ENCODE measurements around the gene SLC9A7.

Gene SLC9A7

DNA sequence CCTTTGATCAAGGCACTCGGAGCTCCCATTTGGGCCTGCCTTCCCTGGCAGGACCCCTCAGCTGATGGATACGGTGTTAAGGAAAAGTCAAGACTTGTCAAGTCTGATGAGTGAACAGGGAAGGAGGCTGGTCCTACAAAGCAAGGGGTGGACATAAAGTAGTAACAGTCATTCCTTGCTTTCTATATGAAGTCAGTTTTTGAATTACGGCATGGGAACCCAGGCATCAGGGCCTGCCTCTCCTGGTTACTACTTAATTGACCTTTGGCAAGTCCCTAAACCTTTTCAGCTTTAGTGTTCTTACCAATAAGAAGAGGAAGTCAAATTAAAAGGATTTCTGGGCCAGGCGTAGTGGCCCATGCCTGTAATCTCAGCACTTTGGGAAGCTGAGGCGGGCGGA, 178.3 kb downstream of the SLC9A7 start:
- H3K4me3 ChIP-seq (replicated peaks; ENCODE audit: low read depth, low read length), result no peak overlapping the region
- DNase-seq (ENCODE audit: extremely low read depth, low read depth), result no peak
- TF ChIP-seq, protein P1, sequence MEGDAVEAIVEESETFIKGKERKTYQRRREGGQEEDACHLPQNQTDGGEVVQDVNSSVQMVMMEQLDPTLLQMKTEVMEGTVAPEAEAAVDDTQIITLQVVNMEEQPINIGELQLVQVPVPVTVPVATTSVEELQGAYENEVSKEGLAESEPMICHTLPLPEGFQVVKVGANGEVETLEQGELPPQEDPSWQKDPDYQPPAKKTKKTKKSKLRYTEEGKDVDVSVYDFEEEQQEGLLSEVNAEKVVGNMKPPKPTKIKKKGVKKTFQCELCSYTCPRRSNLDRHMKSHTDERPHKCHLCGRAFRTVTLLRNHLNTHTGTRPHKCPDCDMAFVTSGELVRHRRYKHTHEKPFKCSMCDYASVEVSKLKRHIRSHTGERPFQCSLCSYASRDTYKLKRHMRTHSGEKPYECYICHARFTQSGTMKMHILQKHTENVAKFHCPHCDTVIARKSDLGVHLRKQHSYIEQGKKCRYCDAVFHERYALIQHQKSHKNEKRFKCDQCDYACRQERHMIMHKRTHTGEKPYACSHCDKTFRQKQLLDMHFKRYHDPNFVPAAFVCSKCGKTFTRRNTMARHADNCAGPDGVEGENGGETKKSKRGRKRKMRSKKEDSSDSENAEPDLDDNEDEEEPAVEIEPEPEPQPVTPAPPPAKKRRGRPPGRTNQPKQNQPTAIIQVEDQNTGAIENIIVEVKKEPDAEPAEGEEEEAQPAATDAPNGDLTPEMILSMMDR (IDR thresholded peaks at IDR 0.05; ENCODE audit: low read depth, low read length, missing control alignments), result no peak

DNA sequence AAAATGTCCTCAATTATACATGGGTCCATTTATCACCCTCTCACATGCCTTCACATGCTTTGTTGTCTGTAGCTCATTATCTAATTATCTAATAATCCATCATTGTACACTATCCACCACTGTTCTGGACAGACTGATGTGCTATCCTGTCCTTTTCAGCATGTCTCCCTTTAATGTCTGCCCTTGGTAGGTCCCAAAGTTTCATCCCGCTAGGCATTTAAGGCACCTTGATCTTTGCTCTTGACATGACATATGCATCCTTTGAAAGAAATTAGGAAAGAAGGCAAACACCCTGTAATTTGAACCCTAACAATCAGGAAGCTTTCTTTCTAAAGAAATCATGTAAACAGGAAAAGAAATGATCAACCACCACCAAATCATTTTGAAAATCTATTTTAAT, 179.7 kb downstream of the SLC9A7 start:
- TF ChIP-seq, protein P1 (IDR thresholded peaks at IDR 0.05; ENCODE audit: low read depth, low read length, missing control alignments), result no peak
- DNase-seq (ENCODE audit: extremely low read depth, low read depth), result no peak
- H3K4me3 ChIP-seq (replicated peaks; ENCODE audit: low read depth, low read length), result no peak overlapping the region

DNA sequence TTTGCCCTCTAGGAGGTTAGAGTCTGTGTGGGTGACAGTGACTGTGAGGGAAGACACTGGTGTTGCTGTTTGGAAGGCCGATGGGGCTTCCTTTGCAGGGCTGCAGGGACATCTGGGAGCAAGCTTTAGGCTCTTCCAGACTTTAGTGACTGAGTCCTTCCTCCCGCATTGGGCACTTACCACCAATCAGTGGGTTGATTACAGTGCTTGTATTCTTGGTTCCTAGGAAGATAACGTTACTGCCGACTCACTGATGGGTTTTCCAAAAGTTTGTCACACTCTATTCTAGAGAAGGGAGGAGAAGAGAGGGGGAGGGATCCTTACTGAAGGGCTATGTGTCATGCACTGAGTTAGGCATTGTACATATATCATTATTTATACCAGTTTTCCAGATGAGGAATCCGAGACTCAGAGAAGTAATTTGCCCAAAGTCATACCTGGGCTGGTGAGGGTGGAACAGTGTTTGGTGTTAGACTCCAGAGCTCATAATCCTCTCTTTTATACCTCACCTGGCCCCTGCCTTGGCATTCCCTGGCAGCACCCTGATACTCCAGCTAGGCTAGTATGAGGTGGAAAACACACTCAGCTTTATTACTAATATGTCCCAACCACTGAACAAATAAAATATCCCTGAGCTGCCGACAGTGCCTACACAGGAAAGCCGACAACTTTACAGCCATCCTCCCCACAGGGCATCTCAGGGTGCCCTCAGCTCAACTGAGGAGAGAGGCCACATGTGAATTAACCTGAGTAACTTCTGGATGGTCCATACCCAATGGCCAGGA, 181.5 kb downstream of the SLC9A7 start:
- TF ChIP-seq, protein P1 (IDR thresholded peaks at IDR 0.05; ENCODE audit: low read depth, low read length, missing control alignments), result no peak
- DNase-seq (ENCODE audit: extremely low read depth, low read depth), result no peak
- no peak overlapping the region for H3K4me3 ChIP-seq (replicated peaks; ENCODE audit: low read depth, low read length)

DNA sequence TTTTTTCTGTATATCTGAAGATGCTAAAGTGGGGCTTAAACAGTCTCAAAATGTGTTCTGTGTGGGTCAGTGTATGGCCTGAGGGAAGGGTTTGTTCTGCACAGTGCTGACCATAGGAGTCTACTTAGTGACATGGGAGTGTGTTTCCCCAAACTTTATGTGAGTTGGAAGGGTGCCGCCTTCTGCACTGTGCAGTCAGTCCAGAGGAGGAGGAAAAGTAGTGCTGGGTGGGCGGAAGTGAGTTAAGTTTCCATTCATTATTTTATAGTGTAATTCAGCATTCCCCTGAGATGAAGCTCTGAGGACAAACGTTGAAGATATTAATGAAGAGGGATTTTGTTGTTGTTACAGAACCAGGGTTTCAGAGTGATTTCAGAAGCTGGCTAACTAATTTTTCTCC, 182.5 kb downstream of the SLC9A7 start:
- DNase-seq (ENCODE audit: extremely low read depth, low read depth), result no peak
- H3K4me3 ChIP-seq (replicated peaks; ENCODE audit: low read depth, low read length), result peak overlapping the region; percentile 44; the same call in 1 of the 2 replicates
- TF ChIP-seq, protein P1 (IDR thresholded peaks at IDR 0.05; ENCODE audit: low read depth, low read length, missing control alignments), result no peak

DNA sequence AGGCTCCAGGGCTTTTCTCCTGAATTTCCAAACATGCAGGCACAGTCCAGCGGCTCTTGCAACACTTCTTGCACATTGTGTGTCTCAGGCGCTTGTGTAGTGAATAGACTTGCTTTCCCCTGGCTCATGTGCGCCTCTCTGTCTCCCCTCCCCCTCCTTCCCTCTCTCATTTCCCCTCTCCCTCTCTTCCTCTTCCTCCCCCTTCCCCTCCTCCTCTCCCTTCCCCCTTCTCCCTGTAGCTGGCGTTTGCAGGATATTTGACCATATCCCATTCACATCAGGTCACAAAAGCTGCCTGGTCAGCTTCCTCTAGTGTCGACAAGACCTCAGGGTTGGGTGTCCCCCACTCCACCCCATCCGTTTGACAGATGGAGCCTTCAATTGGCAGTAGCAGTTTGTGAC, 182.9 kb downstream of the SLC9A7 start:
- peak overlapping the region; percentile 44 for H3K4me3 ChIP-seq (replicated peaks; ENCODE audit: low read depth, low read length)
- TF ChIP-seq, protein P1 (IDR thresholded peaks at IDR 0.05; ENCODE audit: low read depth, low read length, missing control alignments), result no peak
- DNase-seq (ENCODE audit: extremely low read depth, low read depth), result no peak

DNA sequence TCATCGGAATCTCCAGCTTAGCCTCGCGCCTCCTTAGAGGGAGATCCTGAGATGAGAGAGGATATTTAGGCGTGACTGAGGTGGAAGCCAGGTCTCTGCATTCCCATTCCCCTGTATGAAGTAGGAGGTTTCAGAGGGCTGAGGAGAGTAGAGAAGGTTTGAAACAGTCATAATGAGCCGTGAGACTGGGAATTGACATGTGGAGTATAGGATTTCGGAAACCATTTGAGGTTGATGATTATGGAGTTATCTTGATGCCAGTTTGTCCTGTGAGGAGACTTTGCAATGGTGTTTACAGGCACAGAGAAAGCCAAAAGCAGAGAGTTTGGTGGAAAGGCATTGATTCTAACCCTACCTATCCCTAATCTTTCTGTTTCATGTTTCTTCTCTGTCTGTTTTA, 183.3 kb downstream of the SLC9A7 start:
- TF ChIP-seq, protein P1 (IDR thresholded peaks at IDR 0.05; ENCODE audit: low read depth, low read length, missing control alignments), result no peak
- H3K4me3 ChIP-seq (replicated peaks; ENCODE audit: low read depth, low read length), result peak overlapping the region; percentile 44
- DNase-seq (ENCODE audit: extremely low read depth, low read depth), result no peak

All from HFF-Myc (cell line).